HCT116 (cell line): ENCODE data around the gene MORC4. TPM values are rescaled to one million over a fixed set of nuclear protein-coding genes. Genes with fewer than 3 reads are reported as not detected.

ENCODE experiments used
- total RNA-seq: library from RNA; stranded (reverse); gene quantifications from one replicate; pipeline ENCODE4 v1.2.1, GENCODE V29; 2021; ENCODE audit not compliant: unreplicated experiment

MORC4 gene
- total RNA-seq, 1 experiment from 2014 or later, result 20.6 TPM

Other genes with a start within 250 kb of the MORC4 start
- gene TBC1D8B, start 197.5 kb downstream of the MORC4 start, total RNA-seq, result 9.2 TPM
- 0.27 TPM for gene RIPPLY1, start 96.9 kb downstream of the MORC4 start, total RNA-seq
- 0.10 TPM for gene CLDN2, start 79.8 kb downstream of the MORC4 start, total RNA-seq
- gene RBM41, start 118.6 kb upstream of the MORC4 start, total RNA-seq, result 20.0 TPM
- 21.1 TPM for gene NUP62CL, start 206.2 kb upstream of the MORC4 start, total RNA-seq
- not detected for gene DNAAF6, start 206.4 kb upstream of the MORC4 start, total RNA-seq